Transverse colon (tissue), 4 donors: ENCODE results near the gene ARHGEF11. TPM values are rescaled to one million over a fixed set of nuclear protein-coding genes. Genes with fewer than 3 reads are reported as not detected.
A peak's percentile ranks its signal among the peaks of the same experiment; 100 is the strongest.

ENCODE experiments used
- DNase-seq: peaks from one replicate; pipeline ENCODE4 v3.0.0-alpha.2; 2019
- H3K27ac ChIP-seq, 4 donors: fragments of 200-600 bp; sonication (generic); 2 replicates each; pipeline ENCODE4 v1.5.1; 2016 to 2018; ENCODE audit warnings: inconsistent platforms in 4 of 4
- H3K27me3 ChIP-seq: fragments of 200-600 bp; sonication (generic); 2 replicates; pipeline ENCODE4 v1.5.1; 2017; ENCODE audit warnings: inconsistent platforms
- H3K36me3 ChIP-seq, 4 donors: fragments of 200-600 bp; sonication (generic); 2 replicates each; pipeline ENCODE4 v1.5.1; 2017 to 2019; ENCODE audit warnings: inconsistent platforms in 4 of 4
- H3K4me1 ChIP-seq, 4 donors: fragments of 200-600 bp; sonication (generic); 2 replicates each; pipeline ENCODE4 v1.5.1; 2017 to 2020; ENCODE audit warnings: inconsistent platforms in 4 of 4
- H3K4me3 ChIP-seq, 4 donors: fragments of 200-600 bp; sonication (generic); 1 replicate in 1 of 4; 2 replicates in 3 of 4; pipeline versions ENCODE4 v1.5.1 to v1.6.1; 2017 to 2019; ENCODE audit warnings: inconsistent platforms in 4 of 4
- H3K9me3 ChIP-seq, 2 donors: fragments of 200-600 bp; sonication (generic); 2 replicates each; pipeline ENCODE4 v1.5.1; 2017 to 2019; ENCODE audit warnings: inconsistent platforms in 2 of 2
- CTCF ChIP-seq, 5 experiments: fragments of 200-600 bp in 3 of 5; fragments of 450-650 bp in 2 of 5; sonication (generic) in 3 of 5; IDR thresholded peaks; 1 replicate in 2 of 5; 2 replicates in 3 of 5; pipeline ENCODE4 v1.5.1; 2016 to 2017; ENCODE audit warnings: antibody characterized with exemption in 5 of 5, inconsistent platforms in 3 of 5, mild to moderate bottlenecking in 2 of 5, moderate library complexity in 1 of 5
- EP300 ChIP-seq: sonication (generic); formaldehyde crosslinking; IDR thresholded peaks from one replicate; pipeline ENCODE4 v1.6.1; 2017; ENCODE audit warnings: antibody characterized with exemption, low read depth
- POLR2A ChIP-seq: fragments of 450-650 bp; IDR thresholded peaks from one replicate; pipeline ENCODE4 v1.6.1; 2016; ENCODE audit warnings: antibody characterized with exemption, mild to moderate bottlenecking, moderate library complexity
- POLR2AphosphoS5 ChIP-seq, 3 donors: sonication (generic); formaldehyde crosslinking; IDR thresholded peaks; one replicate each; pipeline ENCODE4 v1.6.1; 2016; ENCODE audit warnings: antibody characterized with exemption in 3 of 3
- WGBS, 2 donors: methylation state at CpG; one replicate each; pipeline ENCODE4 v1.1.5; 2018; ENCODE audit warnings: low coverage in 1 of 2; 5-methylcytosine and 5-hydroxymethylcytosine counted together
- in situ Hi-C, 4 donors: fragments of 200-750 bp; cut with MboI; loops; one replicate each; pipeline versions ENCODE4 v1.15.0 to v1.15.1; 2017; ENCODE audit warnings: low sequenced_read_pairs in 3 of 4, low pct_ligation_motif_present in 1 of 4, low pct_unique_long_range_greater_than_20kb in 1 of 4
- intact Hi-C: fragments of 100-400 bp; cut with DNase I; formaldehyde crosslinking; loops from one replicate; pipeline ENCODE4 v1.15.1; 2023; ENCODE audit warnings: low total_unique reads
- total RNA-seq, 4 donors: library from RNA; depleted of rRNA; stranded (reverse); fragments of >200 nt; gene quantifications; one replicate each; pipeline ENCODE4 v1.1.0, GENCODE V29; 2016

ARHGEF11 gene
- total RNA-seq, 4 donors from 2014 or later = 52.6 to 82.8 (median 62.1) TPM

GRCh38 chr1:156894001-156894400 is 151.5 kb downstream of the ARHGEF11 start:
- H3K4me1 ChIP-seq = peaks cover 3 to 17% (median 16%) of the 10 kb centered on the region in 4 donors
- TF ChIP-seq POLR2A (no peak), CTCF (IDR thresholded peaks at IDR 0.05) (no peak), POLR2AphosphoS5 (IDR thresholded peaks at IDR 0.05) (no peak), EP300 (no peak)
- peak overlapping the region in 3 of 4 donors; percentile 5 to 36 (median 25) for H3K4me3 ChIP-seq
- in situ Hi-C loops (no loop called here), intact Hi-C loops (no loop called here)
- H3K36me3 ChIP-seq = no peaks in the 10 kb centered on the region
- H3K27me3 ChIP-seq = peaks cover 39% of the 10 kb centered on the region
- 33% methylated on average over 5 of the region's 5 CpGs; no CpG with 5 or more reads in 1 of the 2 donors for WGBS, 2 donors
- DNase-seq = no peak
- H3K9me3 ChIP-seq = no peaks in the 10 kb centered on the region
- peak overlapping the region; percentile 69 to 88 (median 71) for H3K27ac ChIP-seq

- Histone ChIP-seq H3K27me3 (peaks cover 39% of the 10 kb centered on the region), H3K4me1 (peaks cover 3 to 17% (median 16%) of the 10 kb centered on the region in 4 donors), H3K4me3 (peak within 1 kb of the TSS in 3 of 4 donors; percentile 12 to 36 (median 25)), H3K27ac (peak within 1 kb of the TSS; percentile 69 to 88 (median 71)), H3K36me3 (no peaks in the 10 kb centered on the region), H3K9me3 (no peaks in the 10 kb centered on the region)
- 21% methylated on average over 52 of the region's 60 CpGs; no CpG with 5 or more reads in 1 of the 2 donors for WGBS, 2 donors
- TF ChIP-seq POLR2A (no peak), POLR2AphosphoS5 (IDR thresholded peaks at IDR 0.05) (peak in 1 of 3 donors; percentile 43)
- intact Hi-C loops = no loop called here
- DNase-seq = no peak
- in situ Hi-C loops = no loop called here
Observed at GRCh38 chr1:156893048-156893953, 152.2 kb downstream of the ARHGEF11 start, which contains the start of gene PEAR1. Gene PEAR1 (plus strand): TSS chr1:156893718. CDS start chr1:156903927, 10,209 bp downstream.

GRCh38 chr1:156892190-156893047 is 153.1 kb downstream of the ARHGEF11 start:
- H3K9me3 ChIP-seq = no peaks in the 10 kb centered on the region
- H3K36me3 ChIP-seq = no peaks in the 10 kb centered on the region
- H3K27ac ChIP-seq = peak overlapping the region; percentile 69 to 88 (median 71)
- TF ChIP-seq EP300 (no peak), CTCF (IDR thresholded peaks at IDR 0.05) (peak; percentile 73 to 89 (median 84)), POLR2AphosphoS5 (IDR thresholded peaks at IDR 0.05) (peak in 1 of 3 donors; percentile 11)
- peaks cover 41% of the 10 kb centered on the region for H3K27me3 ChIP-seq
- DNase-seq = peak; percentile 92
- in situ Hi-C loops (no loop called here), intact Hi-C loops (no loop called here)
- peaks cover 3 to 17% (median 16%) of the 10 kb centered on the region in 4 donors for H3K4me1 ChIP-seq
- WGBS, 2 donors = 4 to 7% methylated on average over 22 to 48 of the region's 48 CpGs
- peak overlapping the region in 3 of 4 donors; percentile 12 to 36 (median 16) for H3K4me3 ChIP-seq

- Histone ChIP-seq H3K27ac (no peak overlapping the region), H3K9me3 (no peaks in the 10 kb centered on the region), H3K36me3 (no peaks in the 10 kb centered on the region), H3K4me1 (peaks cover 3 to 17% (median 16%) of the 10 kb centered on the region in 4 donors), H3K4me3 (no peak overlapping the region), H3K27me3 (peaks cover 56% of the 10 kb centered on the region)
- no peak for TF ChIP-seq POLR2A
- TF ChIP-seq CTCF (IDR thresholded peaks at IDR 0.05) = peak; percentile 65 to 76 (median 70)
- no peak for TF ChIP-seq POLR2AphosphoS5 (IDR thresholded peaks at IDR 0.05)
- peak; percentile 80 for DNase-seq
- WGBS, 2 donors = 17 to 39% methylated on average over 2 to 8 of the region's 8 CpGs
- intact Hi-C loops = no loop called here
- in situ Hi-C loops = no loop called here
Observed at GRCh38 chr1:156889802-156890580, 155.6 kb downstream of the ARHGEF11 start.
